Nasal cavity respiratory epithelium epithelial cell of viscerocranial mucosa (primary cell): ENCODE measurements around the gene DRC1. TPM values are rescaled to one million over a fixed set of nuclear protein-coding genes. Genes with fewer than 3 reads are reported as not detected.

Source experiments
- total RNA-seq: library from RNA; depleted of rRNA; stranded (reverse); fragments of >200 nt; gene quantifications from 2 replicates; pipeline ENCODE4 v1.2.3, GENCODE V29; 2014

Gene DRC1
- total RNA-seq, result 0.21 TPM in 1 of 2 replicates, not detected in the other

GRCh38 chr2:26401739-26402541, at the start of gene DRC1:
TSS of gene DRC1 (plus strand) at chr2:26401920. CDS start at chr2:26401990, 70 bp downstream.

GRCh38 chr2:26477911-26478253, 76.2 kb downstream of the DRC1 start, which contains the start of gene OTOF:
TSS of gene OTOF (minus strand) at chr2:26478124.

Other genes with a start within 250 kb of the DRC1 start
- gene GAREM2, start 228.8 kb upstream of the DRC1 start, total RNA-seq, result 0.34 and 0.50 TPM in 2 replicates
- 127 and 186 TPM in 2 replicates for gene HADHA, start 157.3 kb upstream of the DRC1 start, total RNA-seq
- 120 and 135 TPM in 2 replicates for gene HADHB, start 157.0 kb upstream of the DRC1 start, total RNA-seq
- 44.2 and 50.6 TPM in 2 replicates for gene SELENOI, start 55.8 kb upstream of the DRC1 start, total RNA-seq
- 0.07 TPM in 1 of 2 replicates, not detected in the other for gene ADGRF3, start 55.1 kb upstream of the DRC1 start, total RNA-seq
- not detected in 2 replicates for gene OTOF, start 76.2 kb downstream of the DRC1 start, total RNA-seq
- gene CIB4, start 239.4 kb downstream of the DRC1 start, total RNA-seq, result not detected in 2 replicates